ENCODE data around the gene GIT2. TPM values are rescaled to one million over a fixed set of nuclear protein-coding genes. Genes with fewer than 3 reads are reported as not detected.

The GIT2 gene
- total and polyA plus RNA-seq, 3 donors from 2014 or later, result 47.2 to 51.9 (median 47.2) TPM

- H3K27me3 ChIP-seq, result no peaks in the 10 kb centered on the region
- no peak for TF ChIP-seq POLR2A (IDR thresholded peaks at IDR 0.05)
- TF ChIP-seq, protein P1, sequence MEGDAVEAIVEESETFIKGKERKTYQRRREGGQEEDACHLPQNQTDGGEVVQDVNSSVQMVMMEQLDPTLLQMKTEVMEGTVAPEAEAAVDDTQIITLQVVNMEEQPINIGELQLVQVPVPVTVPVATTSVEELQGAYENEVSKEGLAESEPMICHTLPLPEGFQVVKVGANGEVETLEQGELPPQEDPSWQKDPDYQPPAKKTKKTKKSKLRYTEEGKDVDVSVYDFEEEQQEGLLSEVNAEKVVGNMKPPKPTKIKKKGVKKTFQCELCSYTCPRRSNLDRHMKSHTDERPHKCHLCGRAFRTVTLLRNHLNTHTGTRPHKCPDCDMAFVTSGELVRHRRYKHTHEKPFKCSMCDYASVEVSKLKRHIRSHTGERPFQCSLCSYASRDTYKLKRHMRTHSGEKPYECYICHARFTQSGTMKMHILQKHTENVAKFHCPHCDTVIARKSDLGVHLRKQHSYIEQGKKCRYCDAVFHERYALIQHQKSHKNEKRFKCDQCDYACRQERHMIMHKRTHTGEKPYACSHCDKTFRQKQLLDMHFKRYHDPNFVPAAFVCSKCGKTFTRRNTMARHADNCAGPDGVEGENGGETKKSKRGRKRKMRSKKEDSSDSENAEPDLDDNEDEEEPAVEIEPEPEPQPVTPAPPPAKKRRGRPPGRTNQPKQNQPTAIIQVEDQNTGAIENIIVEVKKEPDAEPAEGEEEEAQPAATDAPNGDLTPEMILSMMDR (IDR thresholded peaks at IDR 0.05), result no peak
- no peak overlapping the region for H3K27ac ChIP-seq
- no peak for DNase-seq
- intact Hi-C loops (cut with DNase I; ENCODE audit: low total_unique reads), result no loop called here
- H3K36me3 ChIP-seq (ENCODE audit: low read depth, missing control alignments), result no peaks in the 10 kb centered on the region
- 77 to 80% methylated on average over 13 of the region's 13 CpGs for WGBS, 2 donors
- H3K4me1 ChIP-seq, result no peaks in the 10 kb centered on the region
- no peak overlapping the region for H3K4me3 ChIP-seq
- H3K9me3 ChIP-seq, result no peaks in the 10 kb centered on the region
These were observed 105.5 kb downstream of the GIT2 start for GRCh38 chr12:109890620-109891170.

GRCh38 chr12:109888179-109889020, 107.8 kb downstream of the GIT2 start:
- H3K27ac ChIP-seq, result no peak overlapping the region
- TF ChIP-seq POLR2A (IDR thresholded peaks at IDR 0.05), result no peak
- TF ChIP-seq, protein P1 (IDR thresholded peaks at IDR 0.05), result no peak
- 67 to 77% methylated on average over 12 of the region's 12 CpGs for WGBS, 2 donors
- H3K9me3 ChIP-seq, result no peaks in the 10 kb centered on the region
- no peaks in the 10 kb centered on the region for H3K27me3 ChIP-seq
- intact Hi-C loops (cut with DNase I; ENCODE audit: low total_unique reads), result no loop called here
- no peak overlapping the region for H3K4me3 ChIP-seq
- no peaks in the 10 kb centered on the region for H3K4me1 ChIP-seq
- H3K36me3 ChIP-seq (ENCODE audit: low read depth, missing control alignments), result no peaks in the 10 kb centered on the region
- no peak for DNase-seq

GRCh38 chr12:109885616-109886015, 110.6 kb downstream of the GIT2 start:
- no peaks in the 10 kb centered on the region for H3K36me3 ChIP-seq (ENCODE audit: low read depth, missing control alignments)
- intact Hi-C loops (cut with DNase I; ENCODE audit: low total_unique reads), result no loop called here
- DNase-seq, result no peak
- 62 to 77% methylated on average over 9 to 10 of the region's 10 CpGs for WGBS, 2 donors
- H3K9me3 ChIP-seq, result no peaks in the 10 kb centered on the region
- H3K4me1 ChIP-seq, result no peaks in the 10 kb centered on the region
- TF ChIP-seq POLR2A (IDR thresholded peaks at IDR 0.05), result no peak
- TF ChIP-seq, protein P1 (IDR thresholded peaks at IDR 0.05), result no peak
- H3K4me3 ChIP-seq, result no peak overlapping the region
- H3K27ac ChIP-seq, result no peak overlapping the region
- no peaks in the 10 kb centered on the region for H3K27me3 ChIP-seq

DNA sequence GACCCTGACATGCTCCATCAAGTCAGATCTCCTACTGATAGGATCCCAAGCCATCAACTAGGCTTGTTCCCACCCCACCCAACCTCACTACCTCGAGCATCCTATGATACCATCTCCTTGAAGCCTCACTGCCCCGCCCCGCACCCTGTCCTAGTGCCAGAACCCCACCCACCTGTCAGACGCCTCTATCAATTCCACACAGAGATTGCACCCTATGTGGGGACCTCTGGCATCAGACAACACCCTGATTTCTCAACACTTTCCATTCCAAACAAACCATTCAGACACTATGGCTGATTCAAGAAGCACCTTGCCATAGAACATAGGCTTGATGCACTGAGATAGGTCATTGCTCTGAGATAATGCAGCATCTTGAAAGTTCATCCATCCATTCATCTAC, 112.7 kb downstream of the GIT2 start:
- peaks cover 4% of the 10 kb centered on the region for H3K4me1 ChIP-seq
- no peaks in the 10 kb centered on the region for H3K36me3 ChIP-seq (ENCODE audit: low read depth, missing control alignments)
- no peaks in the 10 kb centered on the region for H3K9me3 ChIP-seq
- DNase-seq, result no peak
- H3K27me3 ChIP-seq, result no peaks in the 10 kb centered on the region
- TF ChIP-seq POLR2A (IDR thresholded peaks at IDR 0.05), result no peak
- TF ChIP-seq, protein P1 (IDR thresholded peaks at IDR 0.05), result no peak
- H3K4me3 ChIP-seq, result no peak overlapping the region
- intact Hi-C loops (cut with DNase I; ENCODE audit: low total_unique reads), result no loop called here
- no peak overlapping the region for H3K27ac ChIP-seq
- WGBS, 2 donors, result 72 to 83% methylated on average over 4 of the region's 4 CpGs
